ENCODE measurements around the gene DCDC2B.
"Not testable (repeated sequence)": the region's sequence is repeated elsewhere in the genome, so short reads cannot be mapped to it uniquely, and the experiment has no call there.

The DCDC2B gene

GRCh38 chr1:32228771-32229170, 19.9 kb downstream of the DCDC2B start:
- no peak for DNase-seq

GRCh38 chr1:32231843-32232432, 23.0 kb downstream of the DCDC2B start:
- DNase-seq, result no peak

GRCh38 chr1:32232558-32233304, 23.8 kb downstream of the DCDC2B start:
- no peak for DNase-seq

- DNase-seq, result no peak
Measured at GRCh38 chr1:32234792-32235191, 25.9 kb downstream of the DCDC2B start.

GRCh38 chr1:32239337-32239736, 30.4 kb downstream of the DCDC2B start:
- DNase-seq, result peak; percentile 28 to 51

- DNase-seq, result peak in 1 of 2 experiments; percentile 54
Measured at GRCh38 chr1:32239790-32240139, 30.9 kb downstream of the DCDC2B start.

- DNase-seq, result peak; percentile 91 to 93
Measured at GRCh38 chr1:32240140-32240951, 31.5 kb downstream of the DCDC2B start.

- DNase-seq, result peak; percentile 79 to 85
Measured at GRCh38 chr1:32241001-32241763, 32.3 kb downstream of the DCDC2B start.

- peak in 1 of 2 experiments; percentile 45 for DNase-seq
Measured at GRCh38 chr1:32242341-32242851, 33.5 kb downstream of the DCDC2B start.

GRCh38 chr1:32246888-32247273, 38.0 kb downstream of the DCDC2B start, which contains the start of gene FAM167B:
TSS of gene FAM167B (plus strand) at chr1:32247222. CDS start at chr1:32247422, 200 bp downstream.
- no peak for DNase-seq

- DNase-seq, result no peak
Measured at GRCh38 chr1:32247452-32247851, 38.6 kb downstream of the DCDC2B start.

- peak; percentile 92 to 94 for DNase-seq
Measured at GRCh38 chr1:32247983-32248889, 39.3 kb downstream of the DCDC2B start.

GRCh38 chr1:32249831-32250525, 41.1 kb downstream of the DCDC2B start:
- no peak for DNase-seq

GRCh38 chr1:32250893-32251716, 42.2 kb downstream of the DCDC2B start, which contains the start of gene LCK:
TSS of gene LCK (plus strand) at chr1:32251265. CDS start at chr1:32274330, 23,065 bp downstream.
- no peak for DNase-seq

GRCh38 chr1:32255072-32256071, 46.5 kb downstream of the DCDC2B start:
- no peak for DNase-seq

GRCh38 chr1:32256473-32257226, 47.8 kb downstream of the DCDC2B start:
- no peak for DNase-seq

- no peak for DNase-seq
Measured at GRCh38 chr1:32257227-32257508, 48.3 kb downstream of the DCDC2B start.

GRCh38 chr1:32263236-32263593, 54.3 kb downstream of the DCDC2B start:
- not testable (repeated sequence) for DNase-seq
